HL-60 (cell line): ENCODE results near the gene EGFL7.

ENCODE experiments used
- GABPA ChIP-seq: IDR thresholded peaks from 2 replicates; pipeline ENCODE4 v1.6.1; 2012; ENCODE audit warnings: low read depth
- POLR2AphosphoS5 ChIP-seq: IDR thresholded peaks from 2 replicates; pipeline ENCODE4 v1.6.1; 2012; ENCODE audit warnings: low read depth
- SPI1 ChIP-seq: IDR thresholded peaks from 2 replicates; pipeline ENCODE4 v1.6.1; 2012; ENCODE audit warnings: low read depth, mild to moderate bottlenecking, borderline replicate concordance
- TF ChIP-seq, protein P1 (sequence below): IDR thresholded peaks from one replicate; pipeline ENCODE4 v1.5.1; 2011; ENCODE audit warnings: low read length, control low read depth, inconsistent platforms; ENCODE audit not compliant: insufficient read depth
- TF ChIP-seq, protein P2 (sequence below): IDR thresholded peaks from 2 replicates; pipeline ENCODE4 v1.6.1; 2012; ENCODE audit warnings: low read depth; ENCODE audit not compliant: insufficient replicate concordance

DNA sequence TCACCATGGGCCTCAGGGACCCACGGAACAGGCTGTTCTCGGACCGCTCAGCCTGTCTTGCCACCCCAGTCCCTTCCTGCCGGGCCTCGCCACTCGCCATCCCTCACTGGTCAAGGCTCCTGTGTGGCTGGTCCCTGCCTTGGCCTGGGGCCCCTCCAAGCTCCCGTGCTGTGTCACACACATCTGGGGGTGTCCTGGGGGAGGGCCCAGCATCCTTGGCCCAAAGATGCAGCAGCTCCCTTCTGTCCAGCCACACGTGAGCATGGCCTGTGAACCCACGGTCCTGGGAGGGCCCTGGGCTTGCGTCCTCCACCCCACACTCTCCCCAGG lies 425 bp upstream of the EGFL7 start:
- TF ChIP-seq, protein P1, sequence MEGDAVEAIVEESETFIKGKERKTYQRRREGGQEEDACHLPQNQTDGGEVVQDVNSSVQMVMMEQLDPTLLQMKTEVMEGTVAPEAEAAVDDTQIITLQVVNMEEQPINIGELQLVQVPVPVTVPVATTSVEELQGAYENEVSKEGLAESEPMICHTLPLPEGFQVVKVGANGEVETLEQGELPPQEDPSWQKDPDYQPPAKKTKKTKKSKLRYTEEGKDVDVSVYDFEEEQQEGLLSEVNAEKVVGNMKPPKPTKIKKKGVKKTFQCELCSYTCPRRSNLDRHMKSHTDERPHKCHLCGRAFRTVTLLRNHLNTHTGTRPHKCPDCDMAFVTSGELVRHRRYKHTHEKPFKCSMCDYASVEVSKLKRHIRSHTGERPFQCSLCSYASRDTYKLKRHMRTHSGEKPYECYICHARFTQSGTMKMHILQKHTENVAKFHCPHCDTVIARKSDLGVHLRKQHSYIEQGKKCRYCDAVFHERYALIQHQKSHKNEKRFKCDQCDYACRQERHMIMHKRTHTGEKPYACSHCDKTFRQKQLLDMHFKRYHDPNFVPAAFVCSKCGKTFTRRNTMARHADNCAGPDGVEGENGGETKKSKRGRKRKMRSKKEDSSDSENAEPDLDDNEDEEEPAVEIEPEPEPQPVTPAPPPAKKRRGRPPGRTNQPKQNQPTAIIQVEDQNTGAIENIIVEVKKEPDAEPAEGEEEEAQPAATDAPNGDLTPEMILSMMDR: no peak
- no peak for TF ChIP-seq GABPA
- TF ChIP-seq POLR2AphosphoS5: no peak
- TF ChIP-seq, protein P2, sequence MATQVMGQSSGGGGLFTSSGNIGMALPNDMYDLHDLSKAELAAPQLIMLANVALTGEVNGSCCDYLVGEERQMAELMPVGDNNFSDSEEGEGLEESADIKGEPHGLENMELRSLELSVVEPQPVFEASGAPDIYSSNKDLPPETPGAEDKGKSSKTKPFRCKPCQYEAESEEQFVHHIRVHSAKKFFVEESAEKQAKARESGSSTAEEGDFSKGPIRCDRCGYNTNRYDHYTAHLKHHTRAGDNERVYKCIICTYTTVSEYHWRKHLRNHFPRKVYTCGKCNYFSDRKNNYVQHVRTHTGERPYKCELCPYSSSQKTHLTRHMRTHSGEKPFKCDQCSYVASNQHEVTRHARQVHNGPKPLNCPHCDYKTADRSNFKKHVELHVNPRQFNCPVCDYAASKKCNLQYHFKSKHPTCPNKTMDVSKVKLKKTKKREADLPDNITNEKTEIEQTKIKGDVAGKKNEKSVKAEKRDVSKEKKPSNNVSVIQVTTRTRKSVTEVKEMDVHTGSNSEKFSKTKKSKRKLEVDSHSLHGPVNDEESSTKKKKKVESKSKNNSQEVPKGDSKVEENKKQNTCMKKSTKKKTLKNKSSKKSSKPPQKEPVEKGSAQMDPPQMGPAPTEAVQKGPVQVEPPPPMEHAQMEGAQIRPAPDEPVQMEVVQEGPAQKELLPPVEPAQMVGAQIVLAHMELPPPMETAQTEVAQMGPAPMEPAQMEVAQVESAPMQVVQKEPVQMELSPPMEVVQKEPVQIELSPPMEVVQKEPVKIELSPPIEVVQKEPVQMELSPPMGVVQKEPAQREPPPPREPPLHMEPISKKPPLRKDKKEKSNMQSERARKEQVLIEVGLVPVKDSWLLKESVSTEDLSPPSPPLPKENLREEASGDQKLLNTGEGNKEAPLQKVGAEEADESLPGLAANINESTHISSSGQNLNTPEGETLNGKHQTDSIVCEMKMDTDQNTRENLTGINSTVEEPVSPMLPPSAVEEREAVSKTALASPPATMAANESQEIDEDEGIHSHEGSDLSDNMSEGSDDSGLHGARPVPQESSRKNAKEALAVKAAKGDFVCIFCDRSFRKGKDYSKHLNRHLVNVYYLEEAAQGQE: no peak
- no peak for TF ChIP-seq SPI1
